ENCODE data around the gene SCGB1A1.

SCGB1A1 gene

GRCh38 chr11:62421996-62422395, 3.2 kb downstream of the SCGB1A1 start:
- no peak for DNase-seq (ENCODE audit: low spot score)

- DNase-seq (ENCODE audit: low spot score), result no peak
These were observed 4.2 kb downstream of the SCGB1A1 start for GRCh38 chr11:62423012-62423411.

- DNase-seq (ENCODE audit: low spot score), result no peak
These were observed 8.9 kb downstream of the SCGB1A1 start for GRCh38 chr11:62427630-62428233.

GRCh38 chr11:62428871-62429560, 10.2 kb downstream of the SCGB1A1 start:
- no peak for DNase-seq (ENCODE audit: low spot score)

- no peak for DNase-seq (ENCODE audit: low spot score)
These were observed 11.6 kb downstream of the SCGB1A1 start for GRCh38 chr11:62430425-62430824.

GRCh38 chr11:62431171-62431901, 12.5 kb downstream of the SCGB1A1 start:
- no peak for DNase-seq (ENCODE audit: low spot score)

GRCh38 chr11:62432695-62433094, 13.9 kb downstream of the SCGB1A1 start:
- no peak for DNase-seq (ENCODE audit: low spot score)

- no peak for DNase-seq (ENCODE audit: low spot score)
These were observed 14.5 kb downstream of the SCGB1A1 start for GRCh38 chr11:62433141-62433903.

- no peak for DNase-seq (ENCODE audit: low spot score)
These were observed 15.1 kb downstream of the SCGB1A1 start for GRCh38 chr11:62433904-62434276.

GRCh38 chr11:62435846-62436660, 17.2 kb downstream of the SCGB1A1 start:
- no peak for DNase-seq (ENCODE audit: low spot score)

GRCh38 chr11:62437616-62438015, 18.8 kb downstream of the SCGB1A1 start:
- no peak for DNase-seq (ENCODE audit: low spot score)

- no peak for DNase-seq (ENCODE audit: low spot score)
These were observed 19.8 kb downstream of the SCGB1A1 start for GRCh38 chr11:62438641-62439040.

- no peak for DNase-seq (ENCODE audit: low spot score)
These were observed 21.2 kb downstream of the SCGB1A1 start for GRCh38 chr11:62439785-62440602.

GRCh38 chr11:62443390-62444235, 24.8 kb downstream of the SCGB1A1 start:
- DNase-seq (ENCODE audit: low spot score), result no peak

GRCh38 chr11:62444236-62444833, 25.5 kb downstream of the SCGB1A1 start:
- no peak for DNase-seq (ENCODE audit: low spot score)

GRCh38 chr11:62444835-62445234, 26.0 kb downstream of the SCGB1A1 start:
- DNase-seq (ENCODE audit: low spot score), result no peak

- DNase-seq (ENCODE audit: low spot score), result no peak
These were observed 26.5 kb downstream of the SCGB1A1 start for GRCh38 chr11:62445314-62445740.

- DNase-seq (ENCODE audit: low spot score), result no peak
These were observed 27.3 kb downstream of the SCGB1A1 start for GRCh38 chr11:62446091-62446490.

GRCh38 chr11:62449451-62449851, 30.6 kb downstream of the SCGB1A1 start:
- DNase-seq (ENCODE audit: low spot score), result no peak

Data from RKO (cell line).